H1 (cell line): ENCODE measurements around the gene PDZRN3. TPM values are rescaled to one million over a fixed set of nuclear protein-coding genes. Genes with fewer than 3 reads are reported as not detected.

Experiments used
- CTCF ChIA-PET: fragments of 300-600 bp; sonication (Branson Sonifier 250); formaldehyde crosslinking; loops from one replicate; lab custom pipeline; 2021; ENCODE audit not compliant: partially characterized antibody; lab: Charles Lee
- POLR2A ChIA-PET: fragments of 300-600 bp; sonication (Branson Sonifier 250); formaldehyde crosslinking; loops from one replicate; lab custom pipeline; 2021; ENCODE audit warnings: inconsistent platforms; ENCODE audit not compliant: partially characterized antibody; lab: Charles Lee
- DNase-seq, 2 experiments: peaks; one replicate each; pipeline versions ENCODE4 v3.0.0 to v3.0.0-alpha.2; 2010 to 2022; ENCODE audit warnings: low spot score in 2 of 2, low read depth in 1 of 2, mixed read lengths in 1 of 2
- FAIRE-seq: peaks from 2 replicates; lab custom pipeline; 2011; peaks lifted over from hg19 to GRCh38; lab: Jason Lieb, UNC
- H2AFZ ChIP-seq: 2 replicates; pipeline ENCODE4 v1.8.1; 2012; ENCODE audit warnings: low read length, inconsistent platforms
- H2AK5ac ChIP-seq: 2 replicates; pipeline ENCODE4 v1.6.1; 2013; ENCODE audit warnings: low read depth, low read length
- H2BK120ac ChIP-seq: replicated peaks from 2 replicates; pipeline ENCODE3; 2013; ENCODE audit warnings: low read depth, low read length, inconsistent platforms
- H2BK12ac ChIP-seq: 2 replicates; pipeline ENCODE4 v1.6.1; 2013; ENCODE audit warnings: low read depth, low read length
- H2BK15ac ChIP-seq: 2 replicates; pipeline ENCODE4 v1.6.1; 2013; ENCODE audit warnings: low read length
- H2BK20ac ChIP-seq: 2 replicates; pipeline ENCODE4 v1.6.1; 2013; ENCODE audit warnings: low read length
- H2BK5ac ChIP-seq: 2 replicates; pipeline ENCODE4 v1.6.1; 2013; ENCODE audit warnings: low read depth, low read length
- H3K14ac ChIP-seq: 2 replicates; pipeline ENCODE4 v1.6.1; 2013; ENCODE audit warnings: inconsistent platforms; ENCODE audit not compliant: insufficient read length
- H3K18ac ChIP-seq: 2 replicates; pipeline ENCODE4 v1.6.1; 2013; ENCODE audit warnings: low read length; ENCODE audit errors: extremely low read depth
- H3K23ac ChIP-seq: 2 replicates; pipeline ENCODE4 v1.6.1; 2013; ENCODE audit warnings: inconsistent platforms; ENCODE audit not compliant: insufficient read length
- H3K23me2 ChIP-seq: 2 replicates; pipeline ENCODE4 v1.6.1; 2013; ENCODE audit warnings: low read depth, low read length
- H3K27ac ChIP-seq: 2 replicates; pipeline ENCODE4 v1.6.1; 2011; ENCODE audit warnings: low read depth, low read length, inconsistent platforms
- H3K27me3 ChIP-seq, 4 experiments: replicated peaks in 1 of 4; 1 replicate in 1 of 4; 2 replicates in 3 of 4; pipeline versions ENCODE4 v1.6.1 to v1.8.1; 2011 to 2013; ENCODE audit warnings: low read length in 3 of 4, mild to moderate bottlenecking in 3 of 4, inconsistent platforms in 2 of 4, mixed read lengths in 2 of 4, moderate library complexity in 1 of 4; ENCODE audit not compliant: control insufficient read depth in 3 of 4, insufficient read depth in 3 of 4; ENCODE audit errors: extremely low read depth in 1 of 4
- H3K36me3 ChIP-seq, 4 experiments: 2 replicates each; pipeline versions ENCODE4 v1.6.1 to v1.8.1; 2011 to 2013; ENCODE audit warnings: mild to moderate bottlenecking in 4 of 4, low read length in 3 of 4, moderate library complexity in 2 of 4, control low read depth in 1 of 4, inconsistent platforms in 1 of 4; ENCODE audit not compliant: insufficient read depth in 4 of 4, control insufficient read depth in 2 of 4
- H3K4ac ChIP-seq: replicated peaks from 2 replicates; pipeline ENCODE3; 2013; ENCODE audit warnings: low read length, low read depth, mixed read lengths, inconsistent platforms; ENCODE audit not compliant: insufficient read length
- H3K4me1 ChIP-seq, 4 experiments: replicated peaks in 1 of 4; 1 replicate in 1 of 4; 2 replicates in 3 of 4; pipeline versions ENCODE4 v1.6.1 to v1.8.1; 2011 to 2013; ENCODE audit warnings: low read length in 3 of 4, inconsistent platforms in 2 of 4, mixed read lengths in 1 of 4; ENCODE audit not compliant: insufficient read depth in 4 of 4, control insufficient read depth in 3 of 4
- H3K4me2 ChIP-seq, 2 experiments: 2 replicates each; pipeline versions ENCODE4 v1.6.1 to v1.8.1; 2011 to 2013; ENCODE audit warnings: low read depth in 2 of 2, low read length in 2 of 2, control low read depth in 1 of 2, inconsistent platforms in 1 of 2, mild to moderate bottlenecking in 1 of 2; ENCODE audit not compliant: insufficient read depth in 1 of 2
- H3K4me3 ChIP-seq, 4 experiments: fragments of 200-600, 300-600 bp in 1 of 4; sonication (generic), shearing (Covaris generic), sonication (Bioruptor Twin) in 1 of 4; 2 replicates each; pipeline versions ENCODE4 v1.5.1 to v1.8.1; 2011 to 2016; ENCODE audit warnings: low read length in 4 of 4, low read depth in 3 of 4, control low read depth in 2 of 4, inconsistent platforms in 2 of 4, mild to moderate bottlenecking in 2 of 4, mixed read lengths in 1 of 4, moderate library complexity in 1 of 4; ENCODE audit not compliant: insufficient read depth in 2 of 4; ENCODE audit errors: extremely low read depth in 1 of 4
- H3K56ac ChIP-seq: replicated peaks from 2 replicates; pipeline ENCODE3; 2013; ENCODE audit warnings: low read depth, mild to moderate bottlenecking, mixed read lengths, low read length, inconsistent platforms; ENCODE audit not compliant: insufficient read length
- H3K79me1 ChIP-seq: 2 replicates; pipeline ENCODE4 v1.6.1; 2013; ENCODE audit warnings: low read depth, low read length, control low read depth
- H3K79me2 ChIP-seq, 2 experiments: 2 replicates each; pipeline versions ENCODE4 v1.6.1 to v1.8.1; 2012 to 2013; ENCODE audit warnings: low read length in 2 of 2, mild to moderate bottlenecking in 2 of 2, inconsistent platforms in 1 of 2; ENCODE audit not compliant: insufficient read depth in 2 of 2, control insufficient read depth in 1 of 2
- H3K9ac ChIP-seq, 4 experiments: replicated peaks in 1 of 4; 1 replicate in 1 of 4; 2 replicates in 3 of 4; pipeline versions ENCODE4 v1.6.1 to v1.8.1; 2011 to 2013; ENCODE audit warnings: low read depth in 3 of 4, low read length in 3 of 4, control low read depth in 2 of 4, mild to moderate bottlenecking in 2 of 4, moderate library complexity in 2 of 4, inconsistent platforms in 1 of 4; ENCODE audit errors: extremely low read depth in 1 of 4
- H3K9me3 ChIP-seq, 2 experiments: 2 replicates each; pipeline versions ENCODE4 v1.6.1 to v1.8.1; 2012 to 2013; ENCODE audit warnings: mild to moderate bottlenecking in 2 of 2, moderate library complexity in 2 of 2, control low read depth in 1 of 2, inconsistent platforms in 1 of 2, low read depth in 1 of 2, low read length in 1 of 2, mixed read lengths in 1 of 2; ENCODE audit not compliant: insufficient read depth in 2 of 2
- H4K20me1 ChIP-seq, 2 experiments: replicated peaks in 1 of 2; 2 replicates each; pipeline versions ENCODE3 to v1.8.1; 2011 to 2013; ENCODE audit warnings: inconsistent platforms in 2 of 2, low read length in 2 of 2, mild to moderate bottlenecking in 1 of 2; ENCODE audit not compliant: insufficient read depth in 2 of 2, control insufficient read depth in 1 of 2
- H4K5ac ChIP-seq: 2 replicates; pipeline ENCODE4 v1.6.1; 2013; ENCODE audit warnings: low read length, low read depth, mixed read lengths, inconsistent platforms; ENCODE audit not compliant: insufficient read length
- H4K8ac ChIP-seq: 2 replicates; pipeline ENCODE4 v1.8.0; 2013; ENCODE audit warnings: mild to moderate bottlenecking, moderate library complexity, low read length, inconsistent platforms; ENCODE audit not compliant: insufficient read depth; ENCODE audit errors: extremely low read depth
- H4K91ac ChIP-seq: replicated peaks from 2 replicates; pipeline ENCODE3; 2013; ENCODE audit warnings: low read length, mixed read lengths, inconsistent platforms; ENCODE audit not compliant: insufficient read length
- CBX5 ChIP-seq: fragments of 300-800, 300-1000 bp; sonication (generic); IDR thresholded peaks from 2 replicates; pipeline ENCODE4 v1.7.1; 2016; ENCODE audit warnings: antibody characterized with exemption, low read length, low read depth
- CHD1 ChIP-seq: IDR thresholded peaks from 2 replicates; pipeline ENCODE4 v1.6.1; 2012; ENCODE audit warnings: low read depth, low read length, improper control_type of control experiment
- CHD2 ChIP-seq: IDR thresholded peaks from 2 replicates; pipeline ENCODE4 v1.6.1; 2012; ENCODE audit warnings: low read length, improper control_type of control experiment
- EP300 ChIP-seq, 2 experiments: IDR thresholded peaks; 1 replicate in 1 of 2; 2 replicates in 1 of 2; pipeline ENCODE4 v1.6.1; 2011 to 2012; ENCODE audit warnings: low read depth in 2 of 2, low read length in 2 of 2, mild to moderate bottlenecking in 2 of 2, borderline replicate concordance in 1 of 2, inconsistent platforms in 1 of 2, moderate library complexity in 1 of 2
- FOSL1 ChIP-seq: IDR thresholded peaks from 2 replicates; pipeline ENCODE4 v1.6.1; 2011; ENCODE audit warnings: mild to moderate bottlenecking, low read depth, low read length, moderate library complexity; ENCODE audit not compliant: insufficient read depth
- TEAD4 ChIP-seq: IDR thresholded peaks from 2 replicates; pipeline ENCODE4 v1.6.1; 2012; ENCODE audit warnings: low read depth, low read length, inconsistent platforms, mixed read lengths
- WGBS, 2 experiments: shearing (Covaris generic) in 1 of 2; methylation state at CpG; one replicate each; pipeline versions ENCODE4 v1.1.6 to v1.1.7; 2013 to 2015; ENCODE audit warnings: low lambda C conversion rate in 2 of 2, mixed read lengths in 2 of 2, inconsistent platforms in 1 of 2, low coverage in 1 of 2, missing lambda C conversion rate in 1 of 2; ENCODE audit not compliant: insufficient replicate concordance in 2 of 2, insufficient coverage in 1 of 2, insufficient read length in 1 of 2; ENCODE audit errors: extremely low coverage in 1 of 2, missing lambda C conversion rate in 1 of 2; 5-methylcytosine and 5-hydroxymethylcytosine counted together
- polyA plus RNA-seq, 7 experiments: library from polyadenylated mRNA; depleted of rRNA in 3 of 7; stranded (reverse) in 5 of 7; unstranded in 2 of 7; fragments of >200 nt in 5 of 7; fragments of 200-250 nt in 2 of 7; gene quantifications; 1 replicate in 5 of 7; 2 replicates in 1 of 7; 4 replicates in 1 of 7; pipeline versions ENCODE4 v1.2.1 to v1.2.3, GENCODE V29; 2011 to 2013; ENCODE audit warnings: missing spikeins in 2 of 7, mixed read lengths in 2 of 7
- total RNA-seq: library from RNA; stranded (reverse); fragmentation: NEBNext Ultra II Directional; extraction: Animal tissue kit (Norgen Biotek cat#: 25700); gene quantifications from 2 replicates; pipeline ENCODE4 v1.2.1, GENCODE V29; 2021
- TF ChIP-seq, protein P1 (sequence below): IDR thresholded peaks from 2 replicates; pipeline ENCODE4 v1.6.1; 2011; ENCODE audit warnings: low read depth, mild to moderate bottlenecking, low read length; ENCODE audit not compliant: insufficient read depth

The PDZRN3 gene
- total and polyA plus RNA-seq, 2 of the 8 experiments (the other 6 are each of a cell fraction or from before 2014, with no cell fraction given): 4.2 to 20.5 TPM

DNA sequence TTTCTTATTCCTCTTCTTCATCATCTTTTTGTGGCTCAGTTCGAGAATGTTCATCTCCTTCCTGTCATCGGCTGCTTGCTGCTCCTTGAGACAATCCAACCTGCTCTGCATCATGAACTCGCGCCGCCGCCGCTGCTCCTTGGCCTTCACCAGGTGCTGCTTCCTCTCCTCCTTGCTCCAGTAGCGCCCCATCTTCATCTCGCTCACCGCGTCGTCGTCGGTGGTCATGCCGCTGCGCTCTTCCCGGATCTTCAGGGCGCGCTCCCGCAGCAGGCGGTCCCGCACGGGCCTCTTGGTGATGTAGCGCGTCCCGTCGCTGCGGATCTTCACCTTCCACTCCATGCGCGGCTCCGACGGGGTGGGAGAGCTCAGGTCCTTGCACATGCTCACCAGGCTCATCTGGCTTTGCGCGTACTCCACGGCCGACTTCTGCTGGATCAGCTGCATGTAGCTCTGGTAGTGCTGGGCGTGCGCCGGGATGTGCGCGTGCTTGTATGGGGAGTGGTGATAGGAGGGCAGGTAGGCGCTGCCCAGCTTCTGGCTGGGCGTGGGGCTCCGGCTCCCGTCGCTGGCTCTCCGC lies 241.2 kb downstream of the PDZRN3 start:
- no peak overlapping the region for H3K9ac ChIP-seq
- H3K4me3 ChIP-seq: no peak overlapping the region
- H2AFZ ChIP-seq: no peak overlapping the region
- no peak overlapping the region for H2BK120ac ChIP-seq
- TF ChIP-seq CHD1: no peak
- TF ChIP-seq, protein P1, sequence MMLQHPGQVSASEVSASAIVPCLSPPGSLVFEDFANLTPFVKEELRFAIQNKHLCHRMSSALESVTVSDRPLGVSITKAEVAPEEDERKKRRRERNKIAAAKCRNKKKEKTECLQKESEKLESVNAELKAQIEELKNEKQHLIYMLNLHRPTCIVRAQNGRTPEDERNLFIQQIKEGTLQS: no peak
- no peak for TF ChIP-seq CHD2
- no peak for TF ChIP-seq TEAD4
- no peak for TF ChIP-seq EP300 (IDR thresholded peaks at IDR 0.05; ENCODE audit: borderline replicate concordance in 1 of 2, low read depth in 2 of 2, low read length in 2 of 2)
- TF ChIP-seq CBX5: no peak
- TF ChIP-seq FOSL1: no peak
- no peak overlapping the region for H4K91ac ChIP-seq
- no peaks in the 10 kb centered on the region for H3K79me2 ChIP-seq
- H3K56ac ChIP-seq: no peak overlapping the region
- no peak overlapping the region for H2AK5ac ChIP-seq
- H3K18ac ChIP-seq: no peak overlapping the region
- H2BK15ac ChIP-seq: no peak overlapping the region
- ChIA-PET POLR2A (no interaction called here), CTCF (interaction anchor here (0.8 to 2.6 kb wide), 3 partner anchors 99 to 283 kb away, joined by 3 to 5 read pairs (median 4); no protein-coding TSS in a partner anchor)
- H3K14ac ChIP-seq: no peak overlapping the region
- FAIRE-seq (no peak), DNase-seq (no peak)
- H3K23me2 ChIP-seq: no peaks in the 10 kb centered on the region
- peaks cover 0 to 22% (median 8%) of the 10 kb centered on the region in 4 experiments; a peak in 3 of 8 replicates for H3K36me3 ChIP-seq
- H3K27ac ChIP-seq: no peak overlapping the region
- no peak overlapping the region for H3K4ac ChIP-seq
- H3K4me1 ChIP-seq: no peaks in the 10 kb centered on the region
- H2BK5ac ChIP-seq: no peak overlapping the region
- H3K23ac ChIP-seq: no peak overlapping the region
- H3K9me3 ChIP-seq: no peaks in the 10 kb centered on the region
- no peak overlapping the region for H3K4me2 ChIP-seq
- WGBS, 2 experiments: 93% methylated on average over 43 of the region's 47 CpGs; no CpG with 5 or more reads in 1 of the 2 experiments
- no peak overlapping the region for H4K8ac ChIP-seq
- no peak overlapping the region for H2BK12ac ChIP-seq
- H4K5ac ChIP-seq: no peak overlapping the region
- no peak overlapping the region for H2BK20ac ChIP-seq
- H4K20me1 ChIP-seq: no peaks in the 10 kb centered on the region
- no peaks in the 10 kb centered on the region for H3K27me3 ChIP-seq
- no peaks in the 10 kb centered on the region for H3K79me1 ChIP-seq
